Bronchial epithelial cell (primary cell): ENCODE measurements around the gene RPUSD3. TPM values are rescaled to one million over a fixed set of nuclear protein-coding genes. Genes with fewer than 3 reads are reported as not detected.

Experiments
- DNase-seq: peaks from one replicate; pipeline ENCODE4 v3.0.0-alpha.2; 2010; ENCODE audit warnings: low read depth
- FAIRE-seq: peaks from 2 replicates; lab custom pipeline; 2011; peaks lifted over from hg19 to GRCh38; lab: Jason Lieb, UNC
- H3K27me3 ChIP-seq: 2 replicates; pipeline ENCODE4 v1.5.1; 2011; ENCODE audit warnings: low read length; ENCODE audit not compliant: control insufficient read depth, insufficient read depth
- H3K36me3 ChIP-seq: 2 replicates; pipeline ENCODE4 v1.5.1; 2011; ENCODE audit warnings: low read length; ENCODE audit not compliant: control insufficient read depth, insufficient read depth
- H3K4me3 ChIP-seq: 2 replicates; pipeline ENCODE4 v1.5.1; 2011; ENCODE audit warnings: mild to moderate bottlenecking, low read depth, low read length, control low read depth
- CTCF ChIP-seq: IDR thresholded peaks from 2 replicates; pipeline ENCODE4 v1.5.1; 2011; ENCODE audit warnings: mild to moderate bottlenecking, moderate library complexity, low read length, control low read depth, inconsistent platforms; ENCODE audit not compliant: insufficient read depth, severe bottlenecking
- total RNA-seq: library from RNA; depleted of rRNA; stranded (reverse); fragments of >200 nt; gene quantifications from 2 replicates; pipeline ENCODE4 v1.2.1, GENCODE V29; 2014

The RPUSD3 gene
- total RNA-seq, 1 donor from 2014 or later, result 34.5 TPM

GRCh38 chr3:9841015-9841414, 2.8 kb downstream of the RPUSD3 start:
- TF ChIP-seq CTCF, result no peak
- FAIRE-seq (no peak), DNase-seq (no peak)
- peaks cover 19% of the 10 kb centered on the region for H3K36me3 ChIP-seq
- no peak overlapping the region for H3K4me3 ChIP-seq
- no peaks in the 10 kb centered on the region for H3K27me3 ChIP-seq

- TF ChIP-seq CTCF, result no peak
- Histone ChIP-seq H3K4me3 (no peak overlapping the region), H3K27me3 (no peaks in the 10 kb centered on the region), H3K36me3 (peaks cover 26% of the 10 kb centered on the region)
- FAIRE-seq (no peak), DNase-seq (no peak)
Observed at GRCh38 chr3:9838856-9839255, 5.0 kb downstream of the RPUSD3 start.

- TF ChIP-seq CTCF, result no peak
- DNase-seq (no peak), FAIRE-seq (no peak)
- Histone ChIP-seq H3K4me3 (no peak overlapping the region), H3K36me3 (peaks cover 29% of the 10 kb centered on the region), H3K27me3 (no peaks in the 10 kb centered on the region)
Observed at GRCh38 chr3:9837701-9838582, 5.9 kb downstream of the RPUSD3 start.

GRCh38 chr3:9834520-9835380, 9.1 kb downstream of the RPUSD3 start:
- DNase-seq, result no peak
- Histone ChIP-seq H3K36me3 (peaks cover 22% of the 10 kb centered on the region), H3K27me3 (no peaks in the 10 kb centered on the region), H3K4me3 (no peak overlapping the region)
- TF ChIP-seq CTCF, result no peak
- no peak for FAIRE-seq

GRCh38 chr3:9833078-9833477, 10.7 kb downstream of the RPUSD3 start:
- no peak overlapping the region for H3K4me3 ChIP-seq
- no peaks in the 10 kb centered on the region for H3K27me3 ChIP-seq
- peaks cover 19% of the 10 kb centered on the region for H3K36me3 ChIP-seq
- no peak for DNase-seq
- TF ChIP-seq CTCF, result no peak
- no peak for FAIRE-seq
